Measurements from ENCODE around the gene C2orf80.

DNA sequence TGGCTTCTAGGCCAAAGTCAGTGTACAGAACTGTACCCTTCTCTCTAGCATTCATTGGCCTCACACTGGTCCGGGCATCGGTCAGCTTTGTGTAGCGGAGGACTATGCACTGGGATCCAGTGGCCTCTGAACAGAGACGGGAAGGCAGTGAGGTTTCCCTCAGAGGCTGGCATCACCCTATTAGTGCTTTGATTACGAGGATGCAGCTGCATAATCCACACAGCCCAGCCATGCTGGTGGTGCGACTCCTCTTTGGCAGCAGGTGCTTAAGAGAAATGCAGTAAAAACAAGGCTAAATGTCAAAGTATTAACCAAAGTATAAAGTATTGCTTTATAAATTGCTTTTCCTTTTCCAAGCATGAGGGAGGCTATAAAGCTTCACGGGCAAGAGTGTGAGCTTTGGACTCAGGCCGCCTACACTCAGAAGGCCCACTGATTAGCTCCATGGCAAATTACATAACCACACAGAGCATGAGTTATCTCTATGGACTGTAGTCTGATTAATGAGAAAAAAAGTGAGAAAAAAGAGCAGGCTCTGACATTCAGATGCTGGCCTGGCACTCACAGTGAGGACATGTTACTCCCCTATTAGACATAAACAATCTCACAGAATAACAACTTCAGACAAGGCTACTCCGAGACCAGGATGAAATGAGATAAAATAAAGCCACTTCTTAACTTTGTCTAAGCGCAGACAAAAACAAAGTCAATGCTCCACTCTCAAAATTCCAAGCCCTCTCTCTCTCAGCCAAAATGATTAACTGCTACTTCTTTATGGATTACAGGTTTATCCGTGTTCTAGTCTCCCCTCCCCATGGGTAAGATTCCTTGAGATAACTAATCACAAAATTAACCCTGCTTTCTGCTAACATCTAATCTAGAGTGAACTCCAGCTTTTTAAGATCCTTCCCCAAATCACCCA is 53.8 kb downstream of the C2orf80 start:
- TF ChIP-seq, protein P1, sequence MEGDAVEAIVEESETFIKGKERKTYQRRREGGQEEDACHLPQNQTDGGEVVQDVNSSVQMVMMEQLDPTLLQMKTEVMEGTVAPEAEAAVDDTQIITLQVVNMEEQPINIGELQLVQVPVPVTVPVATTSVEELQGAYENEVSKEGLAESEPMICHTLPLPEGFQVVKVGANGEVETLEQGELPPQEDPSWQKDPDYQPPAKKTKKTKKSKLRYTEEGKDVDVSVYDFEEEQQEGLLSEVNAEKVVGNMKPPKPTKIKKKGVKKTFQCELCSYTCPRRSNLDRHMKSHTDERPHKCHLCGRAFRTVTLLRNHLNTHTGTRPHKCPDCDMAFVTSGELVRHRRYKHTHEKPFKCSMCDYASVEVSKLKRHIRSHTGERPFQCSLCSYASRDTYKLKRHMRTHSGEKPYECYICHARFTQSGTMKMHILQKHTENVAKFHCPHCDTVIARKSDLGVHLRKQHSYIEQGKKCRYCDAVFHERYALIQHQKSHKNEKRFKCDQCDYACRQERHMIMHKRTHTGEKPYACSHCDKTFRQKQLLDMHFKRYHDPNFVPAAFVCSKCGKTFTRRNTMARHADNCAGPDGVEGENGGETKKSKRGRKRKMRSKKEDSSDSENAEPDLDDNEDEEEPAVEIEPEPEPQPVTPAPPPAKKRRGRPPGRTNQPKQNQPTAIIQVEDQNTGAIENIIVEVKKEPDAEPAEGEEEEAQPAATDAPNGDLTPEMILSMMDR (IDR thresholded peaks at IDR 0.05 in 2 of 3, conservative IDR thresholded peaks at IDR 0.05 in 1 of 3; ENCODE audit: insufficient read depth in 2 of 3, low read depth in 1 of 3, low read length in 3 of 3) = no peak
- TF ChIP-seq, protein P2, sequence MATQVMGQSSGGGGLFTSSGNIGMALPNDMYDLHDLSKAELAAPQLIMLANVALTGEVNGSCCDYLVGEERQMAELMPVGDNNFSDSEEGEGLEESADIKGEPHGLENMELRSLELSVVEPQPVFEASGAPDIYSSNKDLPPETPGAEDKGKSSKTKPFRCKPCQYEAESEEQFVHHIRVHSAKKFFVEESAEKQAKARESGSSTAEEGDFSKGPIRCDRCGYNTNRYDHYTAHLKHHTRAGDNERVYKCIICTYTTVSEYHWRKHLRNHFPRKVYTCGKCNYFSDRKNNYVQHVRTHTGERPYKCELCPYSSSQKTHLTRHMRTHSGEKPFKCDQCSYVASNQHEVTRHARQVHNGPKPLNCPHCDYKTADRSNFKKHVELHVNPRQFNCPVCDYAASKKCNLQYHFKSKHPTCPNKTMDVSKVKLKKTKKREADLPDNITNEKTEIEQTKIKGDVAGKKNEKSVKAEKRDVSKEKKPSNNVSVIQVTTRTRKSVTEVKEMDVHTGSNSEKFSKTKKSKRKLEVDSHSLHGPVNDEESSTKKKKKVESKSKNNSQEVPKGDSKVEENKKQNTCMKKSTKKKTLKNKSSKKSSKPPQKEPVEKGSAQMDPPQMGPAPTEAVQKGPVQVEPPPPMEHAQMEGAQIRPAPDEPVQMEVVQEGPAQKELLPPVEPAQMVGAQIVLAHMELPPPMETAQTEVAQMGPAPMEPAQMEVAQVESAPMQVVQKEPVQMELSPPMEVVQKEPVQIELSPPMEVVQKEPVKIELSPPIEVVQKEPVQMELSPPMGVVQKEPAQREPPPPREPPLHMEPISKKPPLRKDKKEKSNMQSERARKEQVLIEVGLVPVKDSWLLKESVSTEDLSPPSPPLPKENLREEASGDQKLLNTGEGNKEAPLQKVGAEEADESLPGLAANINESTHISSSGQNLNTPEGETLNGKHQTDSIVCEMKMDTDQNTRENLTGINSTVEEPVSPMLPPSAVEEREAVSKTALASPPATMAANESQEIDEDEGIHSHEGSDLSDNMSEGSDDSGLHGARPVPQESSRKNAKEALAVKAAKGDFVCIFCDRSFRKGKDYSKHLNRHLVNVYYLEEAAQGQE (IDR thresholded peaks at IDR 0.05; ENCODE audit: borderline replicate concordance) = no peak
- TF ChIP-seq, protein P2 (CRISPR knock-in tag; IDR thresholded peaks at IDR 0.05; ENCODE audit: low read depth) = no peak
- TF ChIP-seq MYC (IDR thresholded peaks at IDR 0.05; ENCODE audit: low read depth, low read length) (no peak), MYC (CRISPR knock-in tag; IDR thresholded peaks at IDR 0.05; ENCODE audit: borderline replicate concordance, low read depth) (no peak), SPI1 (IDR thresholded peaks at IDR 0.05; ENCODE audit: borderline replicate concordance, low read depth, low read length) (no peak), PHB2 (IDR thresholded peaks at IDR 0.05; ENCODE audit: low read depth) (no peak), LARP7 (IDR thresholded peaks at IDR 0.05) (no peak), NR2F6 (CRISPR knock-in tag; IDR thresholded peaks at IDR 0.05) (no peak), MAFG (tag; conservative IDR thresholded peaks at IDR 0.05) (no peak), DPF2 (IDR thresholded peaks at IDR 0.05) (no peak), POLR2A (conservative IDR thresholded peaks at IDR 0.05) (no peak), SMC3 (conservative IDR thresholded peaks at IDR 0.05; ENCODE audit: insufficient read depth, low read depth, low read length) (no peak), NFXL1 (CRISPR knock-in tag; IDR thresholded peaks at IDR 0.05) (no peak), ZNF24 (IDR thresholded peaks at IDR 0.05) (no peak)

Data from K562 (cell line).